ENCODE results near the gene NEGR1. TPM values are rescaled to one million over a fixed set of nuclear protein-coding genes. Genes with fewer than 3 reads are reported as not detected.

The NEGR1 gene
- total and polyA plus RNA-seq, 7 experiments from 2014 or later: 0.08 to 1.2 TPM; not detected in 5

DNA sequence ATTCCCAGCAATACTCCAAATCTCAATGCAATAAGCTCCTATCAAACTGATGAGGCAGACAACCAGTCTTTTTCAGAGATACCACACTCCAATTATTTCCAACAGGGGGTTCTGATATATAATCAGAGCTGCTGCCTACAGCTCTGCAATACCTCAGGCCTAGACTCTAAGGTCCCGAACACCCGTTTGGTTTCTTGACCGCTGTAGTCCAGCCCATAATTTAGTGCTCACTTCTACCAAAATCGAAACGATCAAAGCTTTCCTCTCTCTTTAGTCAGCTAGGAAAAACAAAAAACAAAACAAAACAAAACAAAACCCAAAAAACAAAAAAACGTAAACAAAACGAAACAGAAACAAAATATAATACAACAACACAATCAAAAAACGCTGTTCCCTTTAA, 453.0 kb downstream of the NEGR1 start:
- H3K27me3 ChIP-seq (ENCODE audit: control insufficient read depth in 2 of 2, insufficient read depth in 2 of 2, low read length in 2 of 2): no peaks in the 10 kb centered on the region
- H3K4me3 ChIP-seq (ENCODE audit: low read length): no peak overlapping the region
- Mint-ChIP-seq H3K4me3 (no peak overlapping the region), H3K4me1 (no peaks in the 10 kb centered on the region), H3K27me3 (no peaks in the 10 kb centered on the region), H3K27ac (no peak overlapping the region), H3K36me3 (no peaks in the 10 kb centered on the region), H3K9me3 (peaks cover 0 to 13% (median 0%) of the 10 kb centered on the region in 11 donors)
- no peaks in the 10 kb centered on the region for H3K36me3 ChIP-seq (ENCODE audit: control insufficient read depth in 2 of 3, insufficient read depth in 3 of 3, low read length in 3 of 3)
- DNase-seq (no peak), ATAC-seq (no peak)
- intact Hi-C loops (cut with micrococcal nuclease): no loop called here
- no peaks in the 10 kb centered on the region for H3K4me1 ChIP-seq (ENCODE audit: control insufficient read depth in 2 of 2, insufficient read depth in 2 of 2, low read length in 2 of 2)
- no peak overlapping the region for H3K27ac ChIP-seq (ENCODE audit: low read depth, low read length)
- ChIA-PET POLR2A (no interaction called here), CTCF (no interaction called here)
- no peaks in the 10 kb centered on the region for H3K9me3 ChIP-seq (ENCODE audit: control insufficient read depth in 2 of 3, low read length in 3 of 3)

DNA sequence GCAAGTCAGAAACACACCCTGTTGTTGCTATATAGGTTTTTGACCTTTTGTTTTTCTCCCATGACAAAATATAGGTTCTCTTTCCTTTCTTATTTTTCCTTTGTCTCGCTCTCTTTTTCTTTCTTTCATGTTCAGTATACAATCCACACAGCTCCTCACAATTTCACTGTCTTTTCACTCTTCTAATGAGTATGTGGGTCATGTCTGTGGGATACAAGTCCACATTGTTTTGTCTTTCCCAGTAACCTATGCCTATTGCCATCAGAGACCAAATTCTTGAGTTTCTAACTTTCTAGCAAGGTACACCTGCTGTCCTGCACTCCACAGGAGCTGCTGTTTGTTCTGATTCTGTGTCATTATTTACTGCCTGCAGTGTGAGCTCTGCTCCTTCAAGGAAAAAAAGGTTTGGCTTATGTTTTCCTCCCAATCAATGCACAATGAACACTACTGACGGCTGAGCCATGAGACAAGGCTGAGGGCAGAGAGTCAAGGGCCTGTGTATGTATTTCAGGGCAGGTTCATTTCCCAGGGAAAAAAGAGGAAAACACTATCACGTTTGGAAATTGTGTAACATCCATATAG, 453.8 kb downstream of the NEGR1 start:
- POLR2A ChIA-PET: no interaction called here
- Mint-ChIP-seq H3K4me3 (no peak overlapping the region), H3K27ac (no peak overlapping the region), H3K4me1 (no peaks in the 10 kb centered on the region), H3K27me3 (no peaks in the 10 kb centered on the region), H3K9me3 (peaks cover 0 to 13% (median 0%) of the 10 kb centered on the region in 11 donors), H3K36me3 (no peaks in the 10 kb centered on the region)
- Histone ChIP-seq H3K27me3 (ENCODE audit: control insufficient read depth in 2 of 2, insufficient read depth in 2 of 2, low read length in 2 of 2) (no peaks in the 10 kb centered on the region), H3K36me3 (ENCODE audit: control insufficient read depth in 2 of 3, insufficient read depth in 3 of 3, low read length in 3 of 3) (no peaks in the 10 kb centered on the region), H3K9me3 (ENCODE audit: control insufficient read depth in 2 of 3, low read length in 3 of 3) (no peaks in the 10 kb centered on the region), H3K4me1 (ENCODE audit: control insufficient read depth in 2 of 2, insufficient read depth in 2 of 2, low read length in 2 of 2) (no peaks in the 10 kb centered on the region), H3K4me3 (ENCODE audit: low read length) (no peak overlapping the region), H3K27ac (ENCODE audit: low read depth, low read length) (no peak overlapping the region)
- DNase-seq (no peak), ATAC-seq (no peak)
- CTCF ChIA-PET: no interaction called here
- intact Hi-C loops (cut with micrococcal nuclease): no loop called here

DNA sequence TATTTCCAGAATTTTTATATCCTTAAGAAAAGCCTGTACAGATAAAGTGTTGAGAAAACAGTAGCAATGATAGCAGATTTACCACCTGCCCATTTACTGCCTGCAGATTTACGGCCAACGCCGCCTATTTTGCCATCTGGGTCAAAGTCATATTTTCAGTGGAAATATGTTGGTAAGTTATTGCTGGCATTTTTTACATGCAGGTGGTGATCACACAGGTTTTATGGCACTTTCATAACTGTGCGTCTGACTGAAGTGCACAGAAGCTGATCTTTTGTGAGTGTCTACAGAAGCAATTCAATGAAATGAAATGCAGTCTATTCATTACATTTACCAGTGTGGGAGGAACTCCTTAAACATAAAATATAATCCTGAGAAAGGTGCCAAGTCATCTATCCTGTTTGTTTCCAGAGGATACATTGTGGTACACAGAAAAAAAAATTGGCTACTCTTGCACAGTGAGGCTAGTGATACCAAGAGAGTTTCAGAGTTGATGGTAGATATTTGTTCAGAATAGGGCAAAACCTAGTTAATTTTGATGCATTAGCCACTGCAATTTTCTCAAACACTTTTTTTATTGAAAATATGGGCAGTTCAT, 458.5 kb downstream of the NEGR1 start:
- H3K9me3 ChIP-seq (ENCODE audit: control insufficient read depth in 2 of 3, low read length in 3 of 3): no peaks in the 10 kb centered on the region
- Mint-ChIP-seq H3K27ac (no peak overlapping the region), H3K4me1 (no peaks in the 10 kb centered on the region), H3K4me3 (no peak overlapping the region), H3K9me3 (peaks cover 0 to 11% (median 0%) of the 10 kb centered on the region in 11 donors), H3K36me3 (no peaks in the 10 kb centered on the region), H3K27me3 (no peaks in the 10 kb centered on the region)
- H3K36me3 ChIP-seq (ENCODE audit: control insufficient read depth in 2 of 3, insufficient read depth in 3 of 3, low read length in 3 of 3): no peaks in the 10 kb centered on the region
- intact Hi-C loops (cut with micrococcal nuclease): no loop called here
- no peak overlapping the region for H3K4me3 ChIP-seq (ENCODE audit: low read length)
- no peaks in the 10 kb centered on the region for H3K4me1 ChIP-seq (ENCODE audit: control insufficient read depth in 2 of 2, insufficient read depth in 2 of 2, low read length in 2 of 2)
- no peaks in the 10 kb centered on the region for H3K27me3 ChIP-seq (ENCODE audit: control insufficient read depth in 2 of 2, insufficient read depth in 2 of 2, low read length in 2 of 2)
- ChIA-PET POLR2A (no interaction called here), CTCF (no interaction called here)
- no peak overlapping the region for H3K27ac ChIP-seq (ENCODE audit: low read depth, low read length)
- DNase-seq (no peak), ATAC-seq (no peak)

DNA sequence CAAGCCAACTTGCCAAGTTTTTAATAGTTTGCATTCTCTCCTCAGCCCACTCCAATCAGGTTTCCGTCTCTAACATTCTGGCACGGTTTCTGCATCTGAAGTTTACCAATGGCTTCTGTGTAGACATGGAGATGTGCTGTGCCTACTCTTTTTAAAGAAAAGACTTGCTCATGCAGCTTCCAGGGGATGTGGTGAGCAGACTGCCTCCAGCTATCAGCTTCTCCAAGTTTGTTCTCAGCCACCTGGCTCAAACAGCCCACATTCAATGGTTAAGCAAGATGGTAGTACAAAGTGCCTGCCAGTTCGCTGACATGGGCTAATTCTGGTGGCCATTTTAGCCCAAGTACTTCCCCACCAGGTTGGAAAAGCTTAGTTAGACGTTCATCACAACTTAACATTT, 465.3 kb downstream of the NEGR1 start:
- Histone ChIP-seq H3K9me3 (ENCODE audit: control insufficient read depth in 2 of 3, low read length in 3 of 3) (no peaks in the 10 kb centered on the region), H3K4me3 (ENCODE audit: low read length) (no peak overlapping the region), H3K4me1 (ENCODE audit: control insufficient read depth in 2 of 2, insufficient read depth in 2 of 2, low read length in 2 of 2) (no peaks in the 10 kb centered on the region), H3K27ac (ENCODE audit: low read depth, low read length) (no peak overlapping the region), H3K27me3 (ENCODE audit: control insufficient read depth in 2 of 2, insufficient read depth in 2 of 2, low read length in 2 of 2) (no peaks in the 10 kb centered on the region), H3K36me3 (ENCODE audit: control insufficient read depth in 2 of 3, insufficient read depth in 3 of 3, low read length in 3 of 3) (no peaks in the 10 kb centered on the region)
- CTCF ChIA-PET: no interaction called here
- POLR2A ChIA-PET: no interaction called here
- DNase-seq: no peak
- no peak overlapping the region for H3K4me3 Mint-ChIP-seq
- H3K4me1 Mint-ChIP-seq: no peaks in the 10 kb centered on the region
- no peak overlapping the region for H3K27ac Mint-ChIP-seq
- H3K27me3 Mint-ChIP-seq: no peaks in the 10 kb centered on the region
- ATAC-seq: no peak
- peaks cover 0 to 11% (median 0%) of the 10 kb centered on the region in 11 donors for H3K9me3 Mint-ChIP-seq
- H3K36me3 Mint-ChIP-seq: no peaks in the 10 kb centered on the region
- intact Hi-C loops (cut with micrococcal nuclease): no loop called here

DNA sequence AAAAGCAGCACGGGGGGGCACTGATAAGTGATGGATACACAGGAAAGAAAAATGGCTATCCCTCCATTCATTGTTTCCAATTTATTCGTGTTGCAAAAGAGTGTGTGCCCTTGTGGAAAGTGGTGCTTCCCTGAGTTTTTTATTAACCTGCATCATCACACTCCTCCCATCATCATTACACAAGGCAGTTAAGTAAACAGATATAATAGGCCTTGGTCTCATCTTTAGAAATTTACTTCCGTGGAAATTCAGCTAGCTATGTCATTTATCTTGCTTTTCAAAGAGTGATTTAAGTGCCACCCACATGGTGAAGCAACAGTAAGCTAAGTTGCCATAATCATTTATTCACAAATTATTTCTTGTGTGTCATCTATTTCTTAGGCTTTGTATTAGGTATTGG, 473.3 kb downstream of the NEGR1 start:
- no peak overlapping the region for H3K4me3 ChIP-seq (ENCODE audit: low read length)
- ATAC-seq (no peak), DNase-seq (no peak)
- H3K27me3 ChIP-seq (ENCODE audit: control insufficient read depth in 2 of 2, insufficient read depth in 2 of 2, low read length in 2 of 2): no peaks in the 10 kb centered on the region
- Mint-ChIP-seq H3K27ac (no peak overlapping the region), H3K36me3 (no peaks in the 10 kb centered on the region), H3K9me3 (peaks cover 0 to 13% (median 0%) of the 10 kb centered on the region in 11 donors), H3K27me3 (no peaks in the 10 kb centered on the region), H3K4me3 (no peak overlapping the region), H3K4me1 (no peaks in the 10 kb centered on the region)
- H3K4me1 ChIP-seq (ENCODE audit: control insufficient read depth in 2 of 2, insufficient read depth in 2 of 2, low read length in 2 of 2): no peaks in the 10 kb centered on the region
- POLR2A ChIA-PET: no interaction called here
- no peaks in the 10 kb centered on the region for H3K36me3 ChIP-seq (ENCODE audit: control insufficient read depth in 2 of 3, insufficient read depth in 3 of 3, low read length in 3 of 3)
- CTCF ChIA-PET: interaction anchor here (0.6 kb wide), 1 partner anchor 76 kb away, joined by 3 read pairs; no protein-coding TSS in a partner anchor
- H3K27ac ChIP-seq (ENCODE audit: low read depth, low read length): no peak overlapping the region
- intact Hi-C loops (cut with micrococcal nuclease): no loop called here
- no peaks in the 10 kb centered on the region for H3K9me3 ChIP-seq (ENCODE audit: control insufficient read depth in 2 of 3, low read length in 3 of 3)

DNA sequence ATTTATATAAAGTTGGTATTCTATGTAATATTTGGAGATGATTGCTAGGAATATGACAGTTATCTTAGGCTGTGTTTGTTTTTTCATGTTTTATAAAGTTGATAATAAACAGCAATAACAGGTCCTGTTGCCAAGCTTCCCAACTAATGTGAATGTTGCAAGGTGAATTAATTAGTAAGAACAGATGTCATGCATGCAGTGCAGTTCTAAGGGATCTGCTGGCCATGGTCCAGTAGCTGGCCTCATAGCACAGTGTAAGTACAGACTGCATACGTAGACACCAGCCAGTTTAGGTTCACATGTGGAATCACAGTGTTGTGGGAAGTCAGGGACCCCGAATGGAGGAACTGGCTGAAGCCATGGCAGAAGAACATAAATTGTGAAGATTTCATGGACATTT, 478.2 kb downstream of the NEGR1 start:
- peaks cover 0 to 7% (median 1%) of the 10 kb centered on the region in 11 donors for H3K9me3 Mint-ChIP-seq
- H3K27ac Mint-ChIP-seq: no peak overlapping the region
- Histone ChIP-seq H3K36me3 (ENCODE audit: control insufficient read depth in 2 of 3, insufficient read depth in 3 of 3, low read length in 3 of 3) (no peaks in the 10 kb centered on the region), H3K4me3 (ENCODE audit: low read length) (no peak overlapping the region), H3K9me3 (ENCODE audit: control insufficient read depth in 2 of 3, low read length in 3 of 3) (no peaks in the 10 kb centered on the region), H3K4me1 (ENCODE audit: control insufficient read depth in 2 of 2, insufficient read depth in 2 of 2, low read length in 2 of 2) (no peaks in the 10 kb centered on the region), H3K27ac (ENCODE audit: low read depth, low read length) (no peak overlapping the region), H3K27me3 (ENCODE audit: control insufficient read depth in 2 of 2, insufficient read depth in 2 of 2, low read length in 2 of 2) (no peaks in the 10 kb centered on the region)
- no peaks in the 10 kb centered on the region for H3K36me3 Mint-ChIP-seq
- no peaks in the 10 kb centered on the region for H3K4me1 Mint-ChIP-seq
- ChIA-PET POLR2A (no interaction called here), CTCF (no interaction called here)
- H3K4me3 Mint-ChIP-seq: no peak overlapping the region
- ATAC-seq (no peak), DNase-seq (no peak)
- intact Hi-C loops (cut with micrococcal nuclease): no loop called here
- no peaks in the 10 kb centered on the region for H3K27me3 Mint-ChIP-seq

DNA sequence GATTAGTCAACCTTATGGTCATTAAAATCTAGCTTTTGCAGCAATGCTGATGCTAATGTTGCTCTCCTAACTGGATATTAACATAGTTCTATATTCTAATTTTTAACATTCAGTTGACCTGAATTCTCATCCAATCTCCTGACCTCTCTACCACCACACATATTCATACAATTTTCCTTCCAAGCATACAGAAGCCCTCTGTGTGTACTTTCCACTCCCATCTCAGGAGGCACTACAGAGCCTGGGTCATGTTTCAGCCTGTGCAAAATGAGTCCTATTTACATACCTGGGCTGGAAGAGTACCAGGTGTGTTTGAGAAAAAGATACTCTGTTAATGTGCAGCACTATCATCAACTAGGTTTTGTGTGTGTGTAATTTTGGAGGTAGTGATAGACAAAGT, 486.3 kb downstream of the NEGR1 start:
- Mint-ChIP-seq H3K27me3 (no peaks in the 10 kb centered on the region), H3K9me3 (peaks cover 0 to 5% (median 0%) of the 10 kb centered on the region in 11 donors), H3K4me3 (no peak overlapping the region), H3K36me3 (no peaks in the 10 kb centered on the region), H3K27ac (no peak overlapping the region), H3K4me1 (no peaks in the 10 kb centered on the region)
- no peaks in the 10 kb centered on the region for H3K27me3 ChIP-seq (ENCODE audit: control insufficient read depth in 2 of 2, insufficient read depth in 2 of 2, low read length in 2 of 2)
- ATAC-seq (no peak), DNase-seq (no peak)
- no peak overlapping the region for H3K4me3 ChIP-seq (ENCODE audit: low read length)
- CTCF ChIA-PET: no interaction called here
- H3K27ac ChIP-seq (ENCODE audit: low read depth, low read length): no peak overlapping the region
- H3K36me3 ChIP-seq (ENCODE audit: control insufficient read depth in 2 of 3, insufficient read depth in 3 of 3, low read length in 3 of 3): no peaks in the 10 kb centered on the region
- no peaks in the 10 kb centered on the region for H3K9me3 ChIP-seq (ENCODE audit: control insufficient read depth in 2 of 3, low read length in 3 of 3)
- intact Hi-C loops (cut with micrococcal nuclease): no loop called here
- POLR2A ChIA-PET: no interaction called here
- H3K4me1 ChIP-seq (ENCODE audit: control insufficient read depth in 2 of 2, insufficient read depth in 2 of 2, low read length in 2 of 2): no peaks in the 10 kb centered on the region

All from naive thymus-derived CD4-positive, alpha-beta T cell (primary cell).